GM19324 (cell line): ENCODE data around the gene TBX2.

Experiments used
- ATAC-seq: cut with Tn5 transposase; IDR thresholded peaks from one replicate; pipeline ENCODE4 v1.9.1; 2021; ENCODE audit warnings: mild to moderate bottlenecking, moderate library complexity; ENCODE audit not compliant: unreplicated experiment, low FRiP score

Gene TBX2

DNA sequence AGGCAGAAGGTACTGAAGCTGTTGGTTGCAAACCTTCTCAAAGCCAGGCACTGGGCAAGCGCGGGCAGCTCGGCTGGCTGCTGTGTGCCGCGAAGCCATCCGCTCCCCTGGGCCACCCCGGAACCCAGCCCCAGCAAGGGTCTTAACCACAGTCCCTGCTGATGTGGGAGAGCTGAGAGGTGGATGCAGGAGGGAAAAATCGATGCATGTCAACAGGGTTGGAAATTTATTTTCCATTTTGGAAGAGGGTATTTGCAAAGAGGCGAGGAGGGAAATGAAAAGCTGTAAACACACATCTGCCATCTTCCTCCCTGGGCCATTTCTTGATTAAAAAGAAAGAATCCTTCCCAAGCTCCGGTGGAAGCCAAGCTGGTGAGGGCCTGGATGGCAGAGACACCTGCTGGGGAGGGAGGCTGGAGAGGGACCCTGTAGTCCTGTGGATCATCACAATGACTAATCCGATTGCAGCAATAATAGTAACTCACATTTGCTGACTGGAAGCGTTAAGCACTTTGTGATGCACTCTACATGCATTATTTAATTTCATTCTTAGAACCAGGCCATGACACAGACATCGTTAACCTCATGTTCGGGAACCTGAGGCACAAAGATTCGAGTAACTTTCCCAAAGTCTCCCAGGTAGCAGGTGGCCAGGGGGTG lies 13.9 kb upstream of the TBX2 start:
- ATAC-seq: no peak

- ATAC-seq: no peak
Measured at GRCh38 chr17:61386251-61386650, 13.4 kb upstream of the TBX2 start.

DNA sequence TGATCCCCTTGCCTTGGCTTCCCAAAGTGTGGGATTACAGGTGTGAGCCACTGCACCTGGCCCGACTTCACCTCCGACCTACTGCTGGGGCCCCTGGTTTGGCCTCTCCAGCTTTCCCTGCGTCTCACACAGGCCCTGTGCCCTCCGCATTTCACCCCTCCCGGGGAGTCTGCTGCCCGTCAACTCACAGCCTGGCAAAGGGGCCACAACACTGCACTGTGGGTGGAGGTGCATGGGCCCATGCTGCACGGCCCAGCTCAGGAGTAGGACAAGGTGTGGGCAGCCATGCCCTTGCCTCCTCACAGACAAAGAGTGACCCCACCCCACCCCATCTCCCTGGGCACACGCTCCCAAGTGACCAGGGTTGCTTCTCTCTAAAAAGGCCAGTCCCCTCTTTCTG lies 12.6 kb upstream of the TBX2 start:
- ATAC-seq: no peak

DNA sequence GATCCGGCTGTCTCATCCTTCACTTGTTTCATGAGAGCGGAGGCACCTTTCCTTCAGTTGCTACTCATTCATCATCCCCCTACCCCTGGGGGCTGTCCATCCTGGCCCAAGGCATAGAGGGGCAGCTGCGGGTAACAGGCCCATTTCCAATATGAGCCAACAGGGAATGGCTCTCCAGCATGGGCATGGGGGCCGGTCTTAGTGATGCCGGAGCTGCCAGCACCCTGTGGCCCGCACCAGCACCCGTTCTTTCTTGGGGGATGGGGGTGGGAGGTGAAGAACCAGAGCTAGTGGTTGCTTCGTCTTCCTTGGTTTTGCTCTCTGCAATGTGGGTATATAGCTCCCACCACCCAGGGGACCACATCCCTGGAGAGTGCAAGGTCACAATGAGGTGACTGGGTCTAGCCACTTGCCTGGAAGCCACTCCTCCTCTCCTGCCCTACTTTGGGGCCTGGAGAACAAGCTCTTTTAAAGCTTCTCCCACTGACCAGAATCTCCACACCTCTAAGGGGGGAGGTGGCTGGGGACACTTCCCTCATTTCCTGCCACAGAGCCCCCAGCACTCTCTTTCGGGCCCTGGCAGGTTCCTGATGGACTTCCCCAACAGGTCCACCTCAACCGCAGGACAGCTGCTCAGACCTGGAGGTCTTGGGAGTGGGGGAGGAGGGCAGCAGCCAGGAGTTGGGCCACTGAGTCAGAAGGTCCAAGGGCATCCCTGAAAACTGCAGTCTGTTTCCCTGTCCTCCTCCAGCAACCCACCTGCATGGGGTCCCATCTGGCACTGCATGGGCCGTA lies 11.9 kb upstream of the TBX2 start:
- no peak for ATAC-seq

GRCh38 chr17:61388561-61389356 lies 10.9 kb upstream of the TBX2 start:
- no peak for ATAC-seq

GRCh38 chr17:61389670-61390478 lies 9.8 kb upstream of the TBX2 start:
- no peak for ATAC-seq

- ATAC-seq: no peak
Measured at GRCh38 chr17:61390479-61390791, 9.2 kb upstream of the TBX2 start.

DNA sequence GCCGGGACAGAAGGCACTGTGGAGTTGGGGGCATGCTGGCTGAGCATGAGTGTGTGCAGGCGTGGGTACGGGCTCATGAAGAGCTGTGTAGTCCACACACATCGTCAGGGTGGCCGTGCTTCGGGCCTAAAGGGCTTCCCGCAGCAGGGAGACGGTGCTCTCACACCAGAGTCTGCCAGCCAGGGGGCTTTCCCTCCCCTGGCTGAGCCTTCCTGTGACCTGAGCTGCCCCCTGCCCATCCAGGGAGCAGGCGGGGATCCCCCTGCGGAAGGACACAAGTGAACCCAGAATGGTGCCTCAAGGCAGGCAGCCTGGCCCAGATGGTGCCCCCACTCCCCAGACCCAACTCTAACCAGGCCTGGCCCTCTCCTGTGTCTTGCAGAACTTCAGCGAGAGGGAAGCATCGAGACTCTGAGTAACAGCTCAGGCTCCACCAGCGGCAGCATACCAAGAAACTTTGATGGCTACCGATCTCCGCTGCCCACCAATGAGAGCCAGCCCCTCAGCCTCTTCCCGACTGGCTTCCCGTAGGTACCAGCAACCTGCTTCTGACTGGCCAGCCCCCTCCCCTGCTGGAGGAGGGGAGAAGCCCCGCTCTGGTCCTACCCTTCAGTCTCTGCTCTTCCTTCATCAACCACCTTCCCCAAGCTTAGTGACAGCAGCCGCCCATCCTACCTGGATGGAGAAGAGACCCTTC lies 7.9 kb upstream of the TBX2 start:
- no peak for ATAC-seq

DNA sequence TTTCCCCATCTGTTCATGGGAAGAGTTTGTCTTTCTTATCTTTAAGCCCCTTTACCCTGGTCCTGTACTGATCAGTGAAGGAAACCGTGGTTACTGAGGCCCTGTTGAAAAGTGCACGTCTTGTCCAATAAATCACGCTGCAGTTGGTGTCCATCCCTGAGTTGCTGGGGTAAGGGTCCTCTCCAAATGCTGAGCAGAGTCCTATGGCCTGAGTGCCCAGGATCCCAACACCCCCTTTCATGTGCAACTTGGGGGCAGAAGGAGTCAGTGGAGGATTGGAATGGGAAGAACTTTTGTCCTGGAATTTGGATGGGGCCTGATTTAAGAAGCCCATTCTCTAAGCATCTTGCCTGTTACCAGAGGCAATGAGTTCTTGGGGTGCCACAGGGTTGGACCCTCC lies 7.0 kb upstream of the TBX2 start:
- ATAC-seq: no peak

GRCh38 chr17:61393550-61393903 lies 6.1 kb upstream of the TBX2 start:
- no peak for ATAC-seq

DNA sequence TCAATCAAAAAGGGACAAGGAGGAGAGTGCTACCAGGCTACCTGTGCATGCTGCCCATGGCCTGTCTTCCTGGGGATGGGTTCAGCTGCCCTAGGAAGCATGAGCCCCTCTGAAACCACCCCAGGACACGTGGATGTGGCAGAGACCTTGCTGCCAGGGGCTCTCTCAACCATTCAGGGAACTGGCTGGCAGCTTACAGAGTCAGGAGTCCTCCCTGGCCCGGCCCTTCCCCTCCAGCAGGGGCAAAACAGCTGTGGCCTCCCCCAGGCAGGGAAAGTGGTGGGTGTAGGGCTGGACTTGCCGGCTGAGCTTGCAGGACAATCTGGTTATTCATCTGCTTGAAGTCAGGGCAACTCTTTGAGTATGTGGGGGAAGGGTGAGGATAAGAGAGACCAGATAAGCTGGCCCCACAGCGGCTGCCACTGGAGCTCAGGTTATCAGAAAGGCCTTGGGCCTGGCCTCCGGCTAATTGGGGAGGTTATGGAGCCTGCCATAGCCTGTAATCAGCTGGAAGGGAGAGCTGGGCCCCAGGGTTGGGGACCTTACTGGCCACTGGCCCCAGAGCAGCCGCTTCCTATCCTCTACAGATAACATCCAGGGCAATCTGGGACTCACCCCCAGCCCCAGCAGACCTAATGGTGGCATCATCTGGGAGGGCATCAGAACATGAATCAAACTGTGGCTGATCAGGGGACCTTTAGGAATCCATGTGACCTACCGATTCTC lies 5.6 kb upstream of the TBX2 start:
- no peak for ATAC-seq

GRCh38 chr17:61394630-61395408 lies 4.8 kb upstream of the TBX2 start:
- ATAC-seq: no peak

- ATAC-seq: no peak
Measured at GRCh38 chr17:61395409-61395982, 4.1 kb upstream of the TBX2 start.

DNA sequence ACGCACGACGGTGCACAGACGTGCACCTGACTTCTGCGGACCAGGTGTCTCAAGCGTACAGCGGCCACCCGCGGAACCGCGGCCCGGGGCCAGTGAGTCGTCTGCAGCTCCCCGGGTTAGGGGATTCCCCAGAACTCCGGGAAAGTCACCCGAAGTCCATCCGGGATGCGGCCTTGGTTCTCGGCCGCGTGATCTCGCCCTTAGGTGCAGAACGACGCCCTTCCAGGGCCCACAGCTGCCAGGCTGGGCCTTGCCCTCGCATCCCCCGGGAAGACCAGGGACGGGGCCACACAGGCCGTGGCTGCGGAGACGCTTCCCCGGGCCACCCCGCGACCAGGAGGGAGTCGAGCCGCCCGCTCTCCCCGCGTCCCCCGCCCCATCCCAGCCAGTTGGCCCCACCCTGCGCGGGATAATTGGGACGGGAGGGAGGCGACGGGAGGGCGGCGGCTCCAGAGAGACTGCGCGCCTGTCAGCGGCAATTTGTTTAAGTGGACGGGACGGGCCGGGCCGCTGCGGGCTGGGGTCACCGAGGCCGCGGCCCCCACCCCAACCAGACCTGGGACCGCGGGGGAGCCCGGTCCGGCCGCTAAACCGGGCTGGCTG lies 3.6 kb upstream of the TBX2 start:
- ATAC-seq: no peak

DNA sequence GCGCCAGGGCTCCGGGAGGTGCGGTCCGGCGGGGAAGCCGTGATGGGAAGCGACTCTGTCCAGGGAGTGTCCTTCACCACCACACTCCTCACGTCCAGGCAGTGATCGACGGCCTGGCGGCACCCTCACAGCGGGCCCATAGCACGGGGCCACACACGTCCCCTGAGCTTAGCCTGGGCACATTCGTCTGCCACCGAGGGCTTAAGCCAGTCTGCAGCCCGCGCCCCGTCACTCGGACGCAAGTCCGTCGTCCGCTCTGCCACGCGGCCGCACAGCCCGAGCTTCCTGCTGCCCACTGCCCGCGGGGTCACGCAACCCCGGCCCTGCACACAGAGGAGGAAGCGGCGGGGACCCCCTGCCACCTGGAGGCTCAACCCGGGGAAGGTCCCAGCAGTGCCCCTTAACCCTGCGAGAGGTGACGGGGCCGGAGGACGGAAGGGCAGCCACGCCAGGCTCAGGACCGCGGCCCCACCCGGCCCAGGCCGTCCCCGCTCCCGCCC lies 3.0 kb upstream of the TBX2 start:
- ATAC-seq: no peak

GRCh38 chr17:61397086-61397842 lies 2.4 kb upstream of the TBX2 start:
- ATAC-seq: no peak

- no peak for ATAC-seq
Measured at GRCh38 chr17:61398721-61399130, 917 bp upstream of the TBX2 start.
